SK-N-SH treated with all-trans-retinoic acid at 6 μM for 48 hours (cell line): ENCODE measurements around the gene NKTR.

Experiments used
- CSRNP3 ChIP-seq: fragments of 250-450 bp; sonication (Bioruptor Pico); IDR thresholded peaks from 2 replicates; pipeline ENCODE4 v1.5.1; 2021; ENCODE audit warnings: mild to moderate bottlenecking, moderate library complexity
- GLIS3 ChIP-seq: fragments of 250-450 bp; sonication (Bioruptor Pico); IDR thresholded peaks from 2 replicates; pipeline ENCODE4 v1.5.0; 2020; ENCODE audit warnings: mild to moderate bottlenecking, moderate library complexity
- TCF4 ChIP-seq: fragments of 250-450 bp; sonication (Bioruptor Pico); IDR thresholded peaks from 2 replicates; pipeline ENCODE4 v1.8.0; 2021; ENCODE audit warnings: mild to moderate bottlenecking, moderate library complexity, borderline replicate concordance
- TOX ChIP-seq: fragments of 250-450 bp; sonication (Bioruptor Pico); IDR thresholded peaks from 2 replicates; pipeline ENCODE4 v1.8.0; 2021; ENCODE audit warnings: mild to moderate bottlenecking, moderate library complexity, borderline replicate concordance
- ZC3H10 ChIP-seq: fragments of 250-450 bp; sonication (Bioruptor Pico); IDR thresholded peaks from 2 replicates; pipeline ENCODE4 v1.5.1; 2021; ENCODE audit warnings: mild to moderate bottlenecking, moderate library complexity
- ZFP3 ChIP-seq: fragments of 250-450 bp; sonication (Bioruptor Pico); IDR thresholded peaks from 2 replicates; pipeline ENCODE4 v1.5.0; 2020; ENCODE audit warnings: mild to moderate bottlenecking, moderate library complexity
- ZNF565 ChIP-seq: fragments of 450-650 bp; formaldehyde crosslinking; conservative IDR thresholded peaks from 2 replicates; pipeline ENCODE4 v1.5.0; 2020; ENCODE audit warnings: low read depth, mild to moderate bottlenecking, moderate library complexity
- ZNF70 ChIP-seq: fragments of 450-650 bp; formaldehyde crosslinking; IDR thresholded peaks from 2 replicates; pipeline ENCODE4 v1.5.0; 2020; ENCODE audit warnings: mild to moderate bottlenecking, moderate library complexity
- ZNF8 ChIP-seq: fragments of 450-650 bp; formaldehyde crosslinking; IDR thresholded peaks from 2 replicates; pipeline ENCODE4 v1.5.0; 2020; ENCODE audit warnings: mild to moderate bottlenecking, moderate library complexity
- TF ChIP-seq, protein P1 (sequence below): fragments of 250-450 bp; sonication (Bioruptor Pico); IDR thresholded peaks from 2 replicates; pipeline ENCODE4 v1.8.0; 2020; ENCODE audit warnings: mild to moderate bottlenecking, moderate library complexity, borderline replicate concordance

GRCh38 chr3:42653560-42654330, 53.3 kb downstream of the NKTR start, which contains the start of gene ZBTB47:
- TF ChIP-seq ZNF8 (CRISPR knock-in tag) (no peak), GLIS3 (no peak), ZNF565 (CRISPR knock-in tag) (no peak), ZNF70 (CRISPR knock-in tag) (no peak), ZFP3 (CRISPR knock-in tag) (no peak), CSRNP3 (no peak), TOX (no peak), TCF4 (CRISPR knock-in tag) (no peak), ZC3H10 (CRISPR knock-in tag) (no peak)
- TF ChIP-seq, protein P1, sequence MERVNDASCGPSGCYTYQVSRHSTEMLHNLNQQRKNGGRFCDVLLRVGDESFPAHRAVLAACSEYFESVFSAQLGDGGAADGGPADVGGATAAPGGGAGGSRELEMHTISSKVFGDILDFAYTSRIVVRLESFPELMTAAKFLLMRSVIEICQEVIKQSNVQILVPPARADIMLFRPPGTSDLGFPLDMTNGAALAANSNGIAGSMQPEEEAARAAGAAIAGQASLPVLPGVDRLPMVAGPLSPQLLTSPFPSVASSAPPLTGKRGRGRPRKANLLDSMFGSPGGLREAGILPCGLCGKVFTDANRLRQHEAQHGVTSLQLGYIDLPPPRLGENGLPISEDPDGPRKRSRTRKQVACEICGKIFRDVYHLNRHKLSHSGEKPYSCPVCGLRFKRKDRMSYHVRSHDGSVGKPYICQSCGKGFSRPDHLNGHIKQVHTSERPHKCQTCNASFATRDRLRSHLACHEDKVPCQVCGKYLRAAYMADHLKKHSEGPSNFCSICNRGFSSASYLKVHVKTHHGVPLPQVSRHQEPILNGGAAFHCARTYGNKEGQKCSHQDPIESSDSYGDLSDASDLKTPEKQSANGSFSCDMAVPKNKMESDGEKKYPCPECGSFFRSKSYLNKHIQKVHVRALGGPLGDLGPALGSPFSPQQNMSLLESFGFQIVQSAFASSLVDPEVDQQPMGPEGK (CRISPR knock-in tag) = no peak
